CD8-positive, alpha-beta memory T cell (primary cell): Measurements from ENCODE around the gene KBTBD7. TPM values are rescaled to one million over a fixed set of nuclear protein-coding genes. Genes with fewer than 3 reads are reported as not detected.
A peak's percentile ranks its signal among the peaks of the same experiment; 100 is the strongest.
"Not testable (repeated sequence)": the region's sequence is repeated elsewhere in the genome, so short reads cannot be mapped to it uniquely, and the experiment has no call there.

ENCODE experiments used
- CTCF ChIA-PET: fragments of 350-600 bp; sonication (Branson Sonifier 250); formaldehyde crosslinking; loops from one replicate; lab custom pipeline; 2021; ENCODE audit warnings: antibody characterized with exemption; lab: Charles Lee
- POLR2A ChIA-PET: fragments of 350-600 bp; sonication (Branson Sonifier 250); formaldehyde crosslinking; loops from one replicate; lab custom pipeline; 2021; ENCODE audit warnings: antibody characterized with exemption; lab: Charles Lee
- DNase-seq, 5 donors: peaks; one replicate each; pipeline versions ENCODE4 v3.0.0 to v3.0.0-alpha.2; 2020 to 2022; ENCODE audit warnings: mixed read lengths in 1 of 5
- H3K27ac ChIP-seq: one replicate; pipeline ENCODE4 v1.7.0; 2013; ENCODE audit warnings: low read depth, mild to moderate bottlenecking, low read length, moderate library complexity
- H3K27me3 ChIP-seq: 2 replicates; pipeline ENCODE4 v1.7.0; 2013; ENCODE audit warnings: low read length, mild to moderate bottlenecking; ENCODE audit not compliant: insufficient read depth, poor library complexity, severe bottlenecking
- H3K36me3 ChIP-seq: 2 replicates; pipeline ENCODE4 v1.7.0; 2013; ENCODE audit warnings: mild to moderate bottlenecking, low read length, moderate library complexity; ENCODE audit not compliant: insufficient read depth
- H3K4me1 ChIP-seq: 2 replicates; pipeline ENCODE4 v1.7.0; 2013; ENCODE audit warnings: mild to moderate bottlenecking, low read length, moderate library complexity; ENCODE audit not compliant: insufficient read depth
- H3K4me3 ChIP-seq: 2 replicates; pipeline ENCODE4 v1.7.0; 2013; ENCODE audit warnings: mild to moderate bottlenecking, low read length
- H3K9me3 ChIP-seq: 2 replicates; pipeline ENCODE4 v1.7.0; 2013; ENCODE audit warnings: mild to moderate bottlenecking, low read length
- H3K27ac Mint-ChIP-seq, 8 donors: one replicate each; pipeline ENCODE4 v1.8.0; 2020 to 2021; ENCODE audit warnings: mixed read lengths in 8 of 8, mild to moderate bottlenecking in 6 of 8, inconsistent platforms in 3 of 8, moderate library complexity in 3 of 8
- H3K27me3 Mint-ChIP-seq, 2 donors: one replicate each; pipeline ENCODE4 v1.8.0; 2020 to 2021; ENCODE audit warnings: mixed read lengths in 2 of 2, mild to moderate bottlenecking in 1 of 2, moderate library complexity in 1 of 2
- H3K36me3 Mint-ChIP-seq, 3 donors: one replicate each; pipeline ENCODE4 v1.8.0; 2020 to 2021; ENCODE audit warnings: mixed read lengths in 3 of 3, inconsistent platforms in 1 of 3, mild to moderate bottlenecking in 1 of 3
- H3K4me1 Mint-ChIP-seq, 3 donors: one replicate each; pipeline ENCODE4 v1.8.0; 2020 to 2021; ENCODE audit warnings: mixed read lengths in 3 of 3, inconsistent platforms in 1 of 3, mild to moderate bottlenecking in 1 of 3
- H3K4me3 Mint-ChIP-seq, 7 donors: one replicate each; pipeline ENCODE4 v1.8.0; 2020 to 2021; ENCODE audit warnings: mixed read lengths in 7 of 7, mild to moderate bottlenecking in 6 of 7, moderate library complexity in 4 of 7, inconsistent platforms in 2 of 7
- H3K9me3 Mint-ChIP-seq, 5 donors: one replicate each; pipeline ENCODE4 v1.8.0; 2020 to 2022; ENCODE audit warnings: mixed read lengths in 5 of 5, mild to moderate bottlenecking in 3 of 5, moderate library complexity in 2 of 5, inconsistent platforms in 1 of 5
- polyA plus RNA-seq: library from polyadenylated mRNA; unstranded; fragments of 300-500 nt; fragmentation: Illumina TruSeq; gene quantifications from one replicate; pipeline ENCODE4 v1.2.3, GENCODE V29; 2021
- total RNA-seq, 2 experiments: library from RNA; stranded (reverse); gene quantifications; one replicate each; pipeline ENCODE4 v1.2.3, GENCODE V29; 2021

Gene KBTBD7
- total and polyA plus RNA-seq, 3 experiments from 2014 or later = 4.1 to 8.2 (median 4.4) TPM

DNA sequence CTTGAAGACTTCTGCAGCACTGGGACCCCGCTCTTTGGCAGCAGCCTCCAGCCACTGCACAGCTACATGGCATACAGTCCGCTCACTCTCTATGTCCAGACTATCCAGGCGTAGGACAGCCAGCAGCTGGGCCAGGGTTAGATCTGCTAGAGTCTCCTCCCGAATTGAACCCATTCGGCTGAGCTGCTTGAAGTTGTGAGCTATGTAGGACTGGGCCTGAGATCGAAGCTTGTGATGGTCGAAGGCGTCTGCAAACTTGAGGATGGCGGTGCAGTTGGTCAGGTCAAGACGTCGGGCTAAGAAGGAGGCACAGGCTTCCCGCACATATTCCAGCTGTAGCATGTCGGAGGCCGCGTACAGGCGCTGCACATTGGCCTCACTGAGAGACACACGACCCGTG is 900 bp downstream of the KBTBD7 start:
- no peak overlapping the region for H3K27ac ChIP-seq
- CTCF ChIA-PET = interaction anchor here (0.6 kb wide), 1 partner anchor 225 kb away, joined by 3 read pairs; no protein-coding TSS in a partner anchor
- DNase-seq = no peak
- H3K9me3 ChIP-seq = no peaks in the 10 kb centered on the region
- H3K4me1 Mint-ChIP-seq = peaks cover 35 to 47% (median 45%) of the 10 kb centered on the region in 3 donors
- no peaks in the 10 kb centered on the region for H3K36me3 ChIP-seq
- peaks cover 3 to 15% (median 9%) of the 10 kb centered on the region in 3 donors for H3K36me3 Mint-ChIP-seq
- POLR2A ChIA-PET = no interaction called here
- H3K4me1 ChIP-seq = peaks cover 13% of the 10 kb centered on the region
- peak overlapping the region; percentile 94 to 98 (median 95) for H3K4me3 Mint-ChIP-seq
- peaks cover 0 to 1% of the 10 kb centered on the region in 2 donors for H3K27me3 Mint-ChIP-seq
- peak overlapping the region; percentile 80 for H3K4me3 ChIP-seq
- peak overlapping the region in 5 of 8 donors; percentile 43 to 95 (median 89) for H3K27ac Mint-ChIP-seq
- H3K9me3 Mint-ChIP-seq = no peaks in the 10 kb centered on the region
- H3K27me3 ChIP-seq = no peaks in the 10 kb centered on the region

DNA sequence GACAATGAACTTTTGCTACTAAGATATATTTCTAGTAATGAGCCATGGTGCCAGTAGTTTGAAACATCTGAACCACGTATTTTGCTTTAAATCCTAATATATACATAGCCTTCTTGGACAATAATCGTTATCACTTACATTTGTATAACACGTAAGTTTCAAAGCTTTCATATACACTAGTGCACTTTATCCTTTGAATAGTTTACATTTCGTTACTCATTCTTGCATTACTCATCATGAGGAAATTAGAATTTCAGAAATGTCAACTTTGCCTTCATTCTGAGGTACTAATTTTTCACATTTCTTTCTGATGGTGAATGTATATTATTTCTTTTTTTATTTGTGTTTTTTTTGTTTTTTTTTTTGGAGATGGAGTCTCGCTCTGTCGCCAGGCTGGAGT is 5.8 kb downstream of the KBTBD7 start:
- no peak overlapping the region for H3K27ac Mint-ChIP-seq
- no peak for DNase-seq
- Histone ChIP-seq H3K4me3 (no peak overlapping the region), H3K4me1 (peaks cover 9% of the 10 kb centered on the region), H3K27me3 (no peaks in the 10 kb centered on the region), H3K27ac (no peak overlapping the region), H3K36me3 (no peaks in the 10 kb centered on the region), H3K9me3 (no peaks in the 10 kb centered on the region)
- POLR2A ChIA-PET = interaction anchor here (0.5 kb wide), 1 partner anchor 59 kb away, joined by 3 read pairs; no protein-coding TSS in a partner anchor
- no peaks in the 10 kb centered on the region for H3K9me3 Mint-ChIP-seq
- peaks cover 28 to 34% (median 33%) of the 10 kb centered on the region in 3 donors for H3K4me1 Mint-ChIP-seq
- CTCF ChIA-PET = no interaction called here
- H3K36me3 Mint-ChIP-seq = peaks cover 3 to 11% (median 9%) of the 10 kb centered on the region in 3 donors
- no peaks in the 10 kb centered on the region for H3K27me3 Mint-ChIP-seq
- no peak overlapping the region for H3K4me3 Mint-ChIP-seq

DNA sequence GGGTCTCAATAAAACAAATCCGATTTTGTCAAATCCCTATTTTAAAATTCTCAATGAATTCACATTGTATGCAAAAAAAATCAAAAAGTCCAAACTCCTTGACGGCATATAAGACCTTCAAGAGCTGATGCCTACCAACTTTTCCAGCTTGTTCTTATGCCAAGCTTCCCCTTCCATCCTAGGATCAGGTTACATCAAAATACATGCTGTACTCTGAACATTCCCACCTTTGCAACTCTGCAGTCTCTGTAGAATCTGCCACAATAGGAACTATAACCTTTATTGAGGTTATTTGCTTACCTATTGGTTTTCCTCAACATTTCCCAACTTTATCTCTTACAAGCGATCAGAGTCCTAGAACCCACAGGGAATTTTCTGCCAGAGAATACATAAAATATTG is 7.9 kb downstream of the KBTBD7 start:
- no peaks in the 10 kb centered on the region for H3K27me3 Mint-ChIP-seq
- no peaks in the 10 kb centered on the region for H3K27me3 ChIP-seq
- DNase-seq = no peak
- no peaks in the 10 kb centered on the region for H3K9me3 ChIP-seq
- H3K4me1 Mint-ChIP-seq = peaks cover 9 to 16% (median 14%) of the 10 kb centered on the region in 3 donors
- no peak overlapping the region for H3K27ac Mint-ChIP-seq
- H3K4me3 Mint-ChIP-seq = no peak overlapping the region
- no peaks in the 10 kb centered on the region for H3K36me3 ChIP-seq
- no peaks in the 10 kb centered on the region for H3K4me1 ChIP-seq
- POLR2A ChIA-PET = no interaction called here
- peaks cover 3 to 11% (median 9%) of the 10 kb centered on the region in 3 donors for H3K36me3 Mint-ChIP-seq
- H3K9me3 Mint-ChIP-seq = no peaks in the 10 kb centered on the region
- no peak overlapping the region for H3K4me3 ChIP-seq
- CTCF ChIA-PET = no interaction called here
- no peak overlapping the region for H3K27ac ChIP-seq

DNA sequence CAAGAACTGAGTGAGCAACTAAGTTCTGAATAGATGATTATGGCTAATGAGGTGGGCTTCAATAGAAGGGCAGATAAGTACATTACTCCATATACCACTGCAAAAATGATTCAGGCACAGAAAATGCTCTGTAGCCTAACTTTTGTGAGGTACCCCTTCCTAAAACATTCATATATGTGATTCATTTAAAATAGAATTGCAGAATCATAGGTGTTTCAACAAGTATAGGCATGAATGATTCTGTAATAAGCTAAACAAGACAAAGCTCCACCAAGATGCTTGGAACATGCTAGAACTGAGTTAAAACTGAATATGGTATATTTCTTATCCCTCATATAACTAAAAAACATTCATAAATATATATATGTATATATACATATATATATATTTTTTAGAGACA is 12.1 kb downstream of the KBTBD7 start:
- no peak overlapping the region for H3K27ac Mint-ChIP-seq
- peaks cover 0 to 4% (median 0%) of the 10 kb centered on the region in 5 donors for H3K9me3 Mint-ChIP-seq
- no peak for DNase-seq
- ChIA-PET POLR2A (no interaction called here), CTCF (interaction anchor here (0.9 kb wide), 1 partner anchor 108 kb away, joined by 3 read pairs; no protein-coding TSS in a partner anchor)
- Histone ChIP-seq H3K4me1 (no peaks in the 10 kb centered on the region), H3K27ac (no peak overlapping the region), H3K27me3 (no peaks in the 10 kb centered on the region), H3K4me3 (no peak overlapping the region), H3K9me3 (no peaks in the 10 kb centered on the region), H3K36me3 (no peaks in the 10 kb centered on the region)
- H3K4me3 Mint-ChIP-seq = no peak overlapping the region
- H3K4me1 Mint-ChIP-seq = no peaks in the 10 kb centered on the region
- no peaks in the 10 kb centered on the region for H3K27me3 Mint-ChIP-seq
- peaks cover 0 to 12% (median 0%) of the 10 kb centered on the region in 3 donors for H3K36me3 Mint-ChIP-seq

DNA sequence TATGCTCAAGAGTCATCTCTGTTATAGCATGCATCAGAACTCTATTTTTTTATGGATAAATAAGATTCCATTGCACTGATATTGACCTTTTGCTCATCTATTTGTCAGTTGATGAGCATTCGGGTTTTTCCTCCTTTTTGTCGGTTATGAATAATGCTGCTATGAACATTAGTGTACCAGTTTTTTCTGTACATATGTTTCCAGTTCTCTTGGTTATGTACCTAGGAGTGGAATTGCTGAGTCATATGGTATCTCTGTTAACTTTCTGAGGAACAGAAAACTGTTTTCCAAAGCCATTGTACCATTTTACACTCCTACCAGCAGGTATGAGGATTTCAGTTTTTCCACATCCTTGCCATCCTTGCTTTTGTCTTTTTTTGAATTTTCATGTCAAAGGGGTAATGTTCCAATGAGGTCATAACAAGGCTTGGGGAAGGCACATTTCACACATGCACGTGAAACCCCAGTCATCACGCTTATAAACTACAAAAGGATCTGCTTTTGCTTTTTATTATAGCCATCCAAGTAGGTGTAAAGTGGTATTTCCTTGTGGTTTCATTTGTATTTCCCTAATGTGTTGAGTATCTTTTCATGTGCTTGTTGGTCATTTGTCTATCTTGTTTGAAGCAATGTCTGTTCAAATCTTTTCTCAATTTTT is 14.6 kb downstream of the KBTBD7 start:
- peaks cover 16 to 18% (median 17%) of the 10 kb centered on the region in 5 donors for H3K9me3 Mint-ChIP-seq
- Histone ChIP-seq H3K36me3 (no peaks in the 10 kb centered on the region), H3K4me3 (no peak overlapping the region), H3K27ac (no peak overlapping the region), H3K27me3 (no peaks in the 10 kb centered on the region), H3K9me3 (no peaks in the 10 kb centered on the region), H3K4me1 (no peaks in the 10 kb centered on the region)
- no peak overlapping the region for H3K4me3 Mint-ChIP-seq
- no peaks in the 10 kb centered on the region for H3K4me1 Mint-ChIP-seq
- H3K27ac Mint-ChIP-seq = no peak overlapping the region
- ChIA-PET CTCF (no interaction called here), POLR2A (no interaction called here)
- no peak for DNase-seq
- peaks cover 5 to 32% (median 9%) of the 10 kb centered on the region in 3 donors for H3K36me3 Mint-ChIP-seq
- H3K27me3 Mint-ChIP-seq = no peaks in the 10 kb centered on the region

DNA sequence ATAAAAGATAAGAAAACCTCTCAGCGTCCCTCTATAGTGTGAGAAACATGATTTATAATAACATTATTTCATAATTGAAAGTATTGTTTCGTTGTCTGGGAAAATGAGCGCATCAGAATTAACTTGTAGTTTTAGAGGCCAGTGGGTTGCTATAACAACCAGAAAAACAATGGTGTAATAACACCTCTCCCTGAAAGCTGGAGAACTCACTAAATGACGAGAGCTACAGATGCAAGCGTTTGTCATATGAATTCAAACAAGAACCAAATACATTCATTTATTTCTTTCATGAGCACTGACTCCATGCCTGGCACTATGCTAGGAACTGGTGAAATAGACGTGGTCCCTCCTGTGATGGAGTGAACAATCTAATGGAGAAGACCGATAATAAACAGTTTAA is 16.3 kb downstream of the KBTBD7 start:
- ChIA-PET POLR2A (no interaction called here), CTCF (no interaction called here)
- Histone ChIP-seq H3K27ac (no peak overlapping the region), H3K4me3 (no peak overlapping the region), H3K36me3 (no peaks in the 10 kb centered on the region), H3K4me1 (no peaks in the 10 kb centered on the region), H3K9me3 (no peaks in the 10 kb centered on the region), H3K27me3 (no peaks in the 10 kb centered on the region)
- Mint-ChIP-seq H3K36me3 (peaks cover 7 to 42% (median 9%) of the 10 kb centered on the region in 3 donors), H3K4me1 (no peaks in the 10 kb centered on the region), H3K4me3 (no peak overlapping the region), H3K9me3 (peaks cover 16 to 23% (median 21%) of the 10 kb centered on the region in 5 donors), H3K27me3 (no peaks in the 10 kb centered on the region), H3K27ac (no peak overlapping the region)
- DNase-seq = no peak

DNA sequence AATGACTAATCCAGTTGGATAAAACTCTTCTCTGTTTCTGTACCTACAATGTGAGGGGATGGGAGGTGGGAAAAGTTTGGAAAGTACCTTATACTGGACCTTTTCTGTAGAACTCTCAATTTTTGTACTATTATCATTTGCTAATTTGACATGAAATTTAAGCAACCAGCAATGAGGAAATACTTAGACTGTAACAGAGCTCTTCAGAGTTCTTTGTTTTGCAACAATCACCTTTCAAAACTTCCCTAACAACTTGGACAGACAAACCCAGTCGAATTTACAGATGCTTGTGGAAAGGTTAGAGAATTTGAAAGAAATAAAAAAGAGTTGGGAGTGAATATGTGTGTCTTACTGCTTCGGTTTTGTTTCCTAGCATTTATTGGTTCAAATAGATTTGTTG is 16.8 kb downstream of the KBTBD7 start:
- CTCF ChIA-PET = no interaction called here
- peaks cover 10 to 46% (median 12%) of the 10 kb centered on the region in 3 donors for H3K36me3 Mint-ChIP-seq

DNA sequence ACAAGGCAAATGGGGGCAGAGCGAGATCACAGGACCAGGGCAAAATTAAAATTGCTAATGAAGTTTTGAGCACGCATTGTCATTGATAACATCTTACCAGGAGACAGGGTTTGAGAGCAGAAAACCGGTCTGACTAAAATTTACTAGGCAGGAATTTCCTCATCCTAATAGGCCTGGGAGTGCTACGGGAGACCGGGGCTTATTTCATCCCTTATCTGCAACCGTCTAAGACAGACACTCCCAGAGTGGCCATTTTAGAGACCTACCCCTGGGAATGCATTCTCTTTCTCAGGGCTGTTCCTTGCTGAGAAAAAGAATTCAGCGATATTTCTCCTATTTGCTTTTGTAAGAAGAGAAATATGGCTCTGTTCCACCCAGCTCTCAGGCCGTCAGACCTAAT is 18.8 kb downstream of the KBTBD7 start:
- H3K4me1 ChIP-seq, H3K4me1 Mint-ChIP-seq, CTCF ChIA-PET: not testable (repeated sequence)

More for the DNA sequence above, 16.8 kb downstream of the KBTBD7 start:
- POLR2A ChIA-PET = no interaction called here
- Histone ChIP-seq H3K9me3 (no peaks in the 10 kb centered on the region), H3K27ac (no peak overlapping the region), H3K4me3 (no peak overlapping the region), H3K4me1 (no peaks in the 10 kb centered on the region), H3K36me3 (no peaks in the 10 kb centered on the region), H3K27me3 (no peaks in the 10 kb centered on the region)
- Mint-ChIP-seq H3K4me1 (no peaks in the 10 kb centered on the region), H3K27me3 (peaks cover 0 to 1% of the 10 kb centered on the region in 2 donors), H3K9me3 (peaks cover 16 to 23% (median 21%) of the 10 kb centered on the region in 5 donors), H3K27ac (no peak overlapping the region), H3K4me3 (no peak overlapping the region)
- no peak for DNase-seq

More for the DNA sequence above, 18.8 kb downstream of the KBTBD7 start:
- H3K4me3 ChIP-seq, H3K27me3 Mint-ChIP-seq, H3K27ac ChIP-seq, H3K27ac Mint-ChIP-seq, DNase-seq, H3K36me3 ChIP-seq, H3K4me3 Mint-ChIP-seq, POLR2A ChIA-PET, H3K9me3 ChIP-seq, H3K27me3 ChIP-seq: not testable (repeated sequence)
- Mint-ChIP-seq H3K36me3 (peaks cover 11 to 52% (median 12%) of the 10 kb centered on the region in 3 donors), H3K9me3 (peaks cover 16 to 23% (median 21%) of the 10 kb centered on the region in 5 donors)
